ENCODE measurements around the gene MYO18B. TPM values are rescaled to one million over a fixed set of nuclear protein-coding genes. Genes with fewer than 3 reads are reported as not detected.

MYO18B gene
- total RNA-seq, 4 donors from 2014 or later = under 0.01 to 0.50 (median 0.13) TPM

DNA sequence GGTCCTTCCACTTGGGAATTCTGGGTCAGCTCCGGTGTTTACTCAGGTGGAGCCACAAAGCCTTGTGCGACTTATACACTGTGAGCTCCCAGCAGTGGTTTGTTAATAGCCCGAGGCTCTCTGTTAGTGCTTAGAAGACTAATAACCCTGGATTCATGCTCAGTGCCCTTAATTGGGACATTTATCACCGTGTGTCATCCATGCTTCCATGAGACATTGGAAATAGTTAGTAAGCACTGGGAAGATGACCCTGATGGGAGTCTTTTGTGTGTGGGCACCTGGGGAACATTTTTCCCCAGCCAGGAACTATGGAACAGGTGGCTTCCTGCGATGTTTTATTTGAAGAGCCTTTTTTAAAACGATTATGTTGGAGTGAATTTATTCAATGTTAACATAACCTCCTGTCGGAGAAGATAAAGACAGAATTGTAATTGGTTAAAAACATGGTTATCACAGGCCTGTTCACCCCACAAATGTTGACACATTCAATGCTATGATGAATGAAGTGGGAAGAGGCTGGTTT lies 188.9 kb downstream of the MYO18B start:
- intact Hi-C loops (cut with DNase I) = no loop called here
- WGBS = 63% methylated on average over 7 of the region's 7 CpGs

DNA sequence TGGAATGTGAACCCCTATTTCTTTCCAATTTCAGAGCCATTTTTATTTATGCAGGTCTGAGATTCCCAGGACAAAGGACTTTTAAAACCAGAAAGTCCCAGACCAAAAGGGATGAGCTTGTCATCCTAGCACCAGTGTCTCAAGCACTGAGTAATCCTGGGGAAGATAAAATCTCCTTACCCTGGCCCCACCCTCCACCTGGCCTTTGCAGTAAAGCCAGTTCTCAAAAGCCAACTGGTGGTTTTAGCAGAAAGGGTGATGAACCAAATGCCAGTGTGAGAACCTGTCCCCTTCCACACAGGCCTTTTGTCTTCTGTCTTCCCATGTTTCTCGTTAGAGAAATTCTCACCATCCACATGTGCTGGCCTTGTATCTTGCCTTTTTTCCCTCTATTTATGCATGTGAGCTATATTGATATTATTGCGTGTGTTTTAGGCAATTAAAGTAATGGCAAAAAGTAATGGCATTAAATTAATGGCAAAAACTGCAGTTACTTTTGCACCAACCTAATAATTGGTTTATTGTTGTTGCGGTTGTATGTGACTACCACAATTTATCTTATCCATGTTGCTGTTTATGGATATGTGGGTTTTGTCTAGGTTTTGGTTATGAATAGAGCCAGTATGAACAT lies 191.3 kb downstream of the MYO18B start:
- 76% methylated on average over 3 of the region's 3 CpGs for WGBS
- H3K9me3 ChIP-seq = peaks cover 0 to 8% (median 0%) of the 10 kb centered on the region in 4 donors
- no peak overlapping the region for H3K4me3 ChIP-seq
- TF ChIP-seq, protein P1, sequence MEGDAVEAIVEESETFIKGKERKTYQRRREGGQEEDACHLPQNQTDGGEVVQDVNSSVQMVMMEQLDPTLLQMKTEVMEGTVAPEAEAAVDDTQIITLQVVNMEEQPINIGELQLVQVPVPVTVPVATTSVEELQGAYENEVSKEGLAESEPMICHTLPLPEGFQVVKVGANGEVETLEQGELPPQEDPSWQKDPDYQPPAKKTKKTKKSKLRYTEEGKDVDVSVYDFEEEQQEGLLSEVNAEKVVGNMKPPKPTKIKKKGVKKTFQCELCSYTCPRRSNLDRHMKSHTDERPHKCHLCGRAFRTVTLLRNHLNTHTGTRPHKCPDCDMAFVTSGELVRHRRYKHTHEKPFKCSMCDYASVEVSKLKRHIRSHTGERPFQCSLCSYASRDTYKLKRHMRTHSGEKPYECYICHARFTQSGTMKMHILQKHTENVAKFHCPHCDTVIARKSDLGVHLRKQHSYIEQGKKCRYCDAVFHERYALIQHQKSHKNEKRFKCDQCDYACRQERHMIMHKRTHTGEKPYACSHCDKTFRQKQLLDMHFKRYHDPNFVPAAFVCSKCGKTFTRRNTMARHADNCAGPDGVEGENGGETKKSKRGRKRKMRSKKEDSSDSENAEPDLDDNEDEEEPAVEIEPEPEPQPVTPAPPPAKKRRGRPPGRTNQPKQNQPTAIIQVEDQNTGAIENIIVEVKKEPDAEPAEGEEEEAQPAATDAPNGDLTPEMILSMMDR (IDR thresholded peaks at IDR 0.05) = no peak
- no peak for TF ChIP-seq POLR2AphosphoS5 (IDR thresholded peaks at IDR 0.05)
- TF ChIP-seq POLR2A (IDR thresholded peaks at IDR 0.05; ENCODE audit: low read depth) = no peak
- TF ChIP-seq EP300 (IDR thresholded peaks at IDR 0.05) = no peak
- peaks cover 0 to 75% (median 0%) of the 10 kb centered on the region in 4 donors for H3K27me3 ChIP-seq
- no peak for DNase-seq (ENCODE audit: extremely low spot score)
- H3K4me1 ChIP-seq = no peaks in the 10 kb centered on the region
- H3K27ac ChIP-seq (replicated peaks in 1 of 4) = no peak overlapping the region
- intact Hi-C loops (cut with DNase I) = no loop called here
- peaks cover 0 to 6% (median 0%) of the 10 kb centered on the region in 4 donors for H3K36me3 ChIP-seq

More for the DNA sequence above, 188.9 kb downstream of the MYO18B start:
- H3K4me3 ChIP-seq = no peak overlapping the region
- peaks cover 0 to 3% (median 0%) of the 10 kb centered on the region in 4 donors for H3K36me3 ChIP-seq
- no peak for TF ChIP-seq POLR2A (IDR thresholded peaks at IDR 0.05; ENCODE audit: low read depth)
- H3K27me3 ChIP-seq = peaks cover 0 to 80% (median 0%) of the 10 kb centered on the region in 4 donors
- no peaks in the 10 kb centered on the region for H3K4me1 ChIP-seq
- H3K9me3 ChIP-seq = peaks cover 0 to 8% (median 0%) of the 10 kb centered on the region in 4 donors
- no peak overlapping the region for H3K27ac ChIP-seq (replicated peaks in 1 of 4)
- DNase-seq (ENCODE audit: extremely low spot score) = no peak

DNA sequence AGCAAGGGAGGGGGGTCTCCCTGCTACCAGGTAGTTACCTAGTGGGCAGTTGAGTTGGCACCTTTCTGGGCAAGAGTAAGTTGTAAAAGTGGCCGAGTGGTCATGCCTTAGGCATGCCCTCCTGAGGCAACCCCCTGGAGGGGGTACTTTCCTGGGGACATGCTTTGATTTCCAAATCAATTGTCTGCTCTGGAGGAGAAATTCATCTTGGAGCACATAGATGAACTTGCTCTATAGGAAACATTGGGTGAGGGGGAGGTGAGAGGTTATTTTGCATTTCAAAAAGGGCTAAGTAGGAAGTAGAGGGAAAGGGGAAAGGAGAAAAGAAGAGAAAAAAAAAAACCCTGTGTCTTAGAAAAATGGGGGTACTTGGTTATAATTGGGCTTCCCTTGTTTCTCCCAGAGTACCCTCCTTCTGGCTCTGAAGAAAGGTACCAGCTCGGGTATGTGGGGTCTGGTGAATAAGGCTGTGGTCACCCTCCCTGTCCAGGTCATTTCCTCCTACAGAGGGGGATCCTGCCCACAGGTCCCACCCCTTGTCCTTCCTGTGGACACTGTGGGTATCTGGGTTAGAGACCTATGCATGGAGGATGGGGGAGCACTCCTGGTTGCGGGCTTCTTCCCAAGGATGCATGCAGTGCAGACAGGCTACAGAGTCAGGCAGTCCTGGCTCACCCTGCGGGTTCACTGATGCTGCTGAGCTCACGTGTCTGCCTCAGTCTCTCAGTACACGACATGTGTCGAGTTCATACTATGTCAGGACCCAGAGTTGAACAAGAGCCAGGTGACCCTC lies 193.5 kb downstream of the MYO18B start:
- Histone ChIP-seq H3K27me3 (peaks cover 0 to 77% (median 0%) of the 10 kb centered on the region in 4 donors), H3K9me3 (peaks cover 0 to 8% (median 0%) of the 10 kb centered on the region in 4 donors), H3K36me3 (peaks cover 0 to 6% (median 0%) of the 10 kb centered on the region in 4 donors), H3K4me3 (no peak overlapping the region), H3K27ac (replicated peaks in 1 of 4) (no peak overlapping the region), H3K4me1 (no peaks in the 10 kb centered on the region)
- no peak for DNase-seq (ENCODE audit: extremely low spot score)
- 44% methylated on average over 5 of the region's 7 CpGs for WGBS
- TF ChIP-seq, protein P1 (IDR thresholded peaks at IDR 0.05) = no peak
- TF ChIP-seq POLR2A (IDR thresholded peaks at IDR 0.05; ENCODE audit: low read depth) (no peak), POLR2AphosphoS5 (IDR thresholded peaks at IDR 0.05) (no peak), EP300 (IDR thresholded peaks at IDR 0.05) (no peak)
- intact Hi-C loops (cut with DNase I) = no loop called here

DNA sequence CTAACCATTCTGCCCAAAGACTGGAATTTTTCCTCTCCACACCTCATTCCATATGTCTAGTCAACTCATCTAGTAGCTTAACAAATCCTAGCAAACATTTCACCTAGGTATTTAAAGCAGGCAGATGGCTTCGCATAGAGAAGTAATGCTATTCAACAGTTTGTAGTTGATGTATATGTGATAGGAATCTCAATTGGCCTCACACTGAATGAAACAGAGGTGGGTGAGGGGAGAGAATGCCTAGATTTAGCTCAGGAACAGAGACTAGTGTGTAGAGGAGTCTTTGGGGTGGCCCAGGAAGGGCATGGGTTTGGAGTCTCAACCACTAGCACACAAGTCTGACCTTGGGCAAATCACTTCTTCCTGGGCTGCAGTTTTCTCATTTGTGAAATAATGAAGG lies 196.2 kb downstream of the MYO18B start:
- Histone ChIP-seq H3K9me3 (peaks cover 0 to 6% (median 0%) of the 10 kb centered on the region in 4 donors), H3K4me3 (no peak overlapping the region), H3K4me1 (no peaks in the 10 kb centered on the region), H3K27me3 (peaks cover 0 to 77% (median 0%) of the 10 kb centered on the region in 4 donors), H3K36me3 (peaks cover 0 to 3% (median 0%) of the 10 kb centered on the region in 4 donors), H3K27ac (replicated peaks in 1 of 4) (no peak overlapping the region)
- DNase-seq (ENCODE audit: extremely low spot score) = no peak
- 73% methylated on average over 1 of the region's 1 CpG for WGBS
- TF ChIP-seq POLR2AphosphoS5 (IDR thresholded peaks at IDR 0.05) = no peak
- TF ChIP-seq, protein P1 (IDR thresholded peaks at IDR 0.05) = no peak
- TF ChIP-seq EP300 (IDR thresholded peaks at IDR 0.05) = no peak
- no peak for TF ChIP-seq POLR2A (IDR thresholded peaks at IDR 0.05; ENCODE audit: low read depth)
- intact Hi-C loops (cut with DNase I) = no loop called here

DNA sequence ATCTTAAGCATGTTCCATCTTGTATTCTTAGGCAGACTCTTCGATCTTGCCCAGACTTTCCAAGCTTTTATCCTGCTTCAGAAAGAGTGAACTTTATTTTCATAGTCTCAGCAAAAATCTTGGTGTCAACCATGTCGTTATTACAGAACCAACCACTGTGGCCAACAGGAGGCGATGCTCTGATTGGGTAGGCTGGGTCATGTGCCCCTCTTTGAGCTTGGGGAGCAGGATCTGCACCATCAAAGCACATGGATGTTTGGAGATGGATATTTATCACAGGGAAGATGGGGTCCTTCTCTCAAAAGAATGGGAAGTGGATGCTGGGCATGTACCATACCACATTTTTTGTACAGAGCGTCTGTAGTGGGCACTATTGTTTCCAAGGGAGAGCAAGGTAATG lies 197.4 kb downstream of the MYO18B start:
- WGBS = 86% methylated on average over 4 of the region's 4 CpGs
- DNase-seq (ENCODE audit: extremely low spot score) = no peak
- Histone ChIP-seq H3K9me3 (no peaks in the 10 kb centered on the region), H3K36me3 (peaks cover 0 to 3% (median 0%) of the 10 kb centered on the region in 4 donors), H3K27ac (replicated peaks in 1 of 4) (no peak overlapping the region), H3K4me3 (no peak overlapping the region), H3K27me3 (peaks cover 0 to 74% (median 0%) of the 10 kb centered on the region in 4 donors), H3K4me1 (no peaks in the 10 kb centered on the region)
- intact Hi-C loops (cut with DNase I) = no loop called here
- TF ChIP-seq EP300 (IDR thresholded peaks at IDR 0.05) = no peak
- TF ChIP-seq, protein P1 (IDR thresholded peaks at IDR 0.05) = no peak
- no peak for TF ChIP-seq POLR2A (IDR thresholded peaks at IDR 0.05; ENCODE audit: low read depth)
- no peak for TF ChIP-seq POLR2AphosphoS5 (IDR thresholded peaks at IDR 0.05)

Measured in esophagus muscularis mucosa (tissue), 4 donors.